ENCODE data around the gene GMEB2.
"Not testable (repeated sequence)": the region's sequence is repeated elsewhere in the genome, so short reads cannot be mapped to it uniquely, and the experiment has no call there.

GMEB2 gene

GRCh38 chr20:63612276-63612931 lies 14.5 kb downstream of the GMEB2 start:
- Mint-ChIP-seq H3K9me3 (no peaks in the 10 kb centered on the region), H3K36me3 (ENCODE audit: insufficient read depth) (peaks cover 14% of the 10 kb centered on the region), H3K4me3 (no peak overlapping the region), H3K27me3 (no peaks in the 10 kb centered on the region), H3K4me1 (peaks cover 6% of the 10 kb centered on the region), H3K27ac (ENCODE audit: low read depth) (no peak overlapping the region)
- DNase-seq (ENCODE audit: low spot score in 2 of 2) = no peak
- ATAC-seq (replicated peaks; ENCODE audit: extremely low read depth, poor library complexity, severe bottlenecking) = no peak

- DNase-seq (ENCODE audit: low spot score in 2 of 2) (no peak), ATAC-seq (replicated peaks; ENCODE audit: extremely low read depth, poor library complexity, severe bottlenecking) (no peak)
- Mint-ChIP-seq H3K27ac (ENCODE audit: low read depth) (no peak overlapping the region), H3K9me3 (no peaks in the 10 kb centered on the region), H3K4me1 (peaks cover 6% of the 10 kb centered on the region), H3K4me3 (no peak overlapping the region), H3K36me3 (ENCODE audit: insufficient read depth) (peaks cover 9% of the 10 kb centered on the region), H3K27me3 (no peaks in the 10 kb centered on the region)
Observed at GRCh38 chr20:63611646-63612045, 15.3 kb downstream of the GMEB2 start.

- Mint-ChIP-seq H3K9me3 (no peaks in the 10 kb centered on the region), H3K27me3 (no peaks in the 10 kb centered on the region), H3K4me1 (peaks cover 6% of the 10 kb centered on the region), H3K36me3 (ENCODE audit: insufficient read depth) (peaks cover 8% of the 10 kb centered on the region), H3K27ac (ENCODE audit: low read depth) (no peak overlapping the region), H3K4me3 (no peak overlapping the region)
- DNase-seq (ENCODE audit: low spot score in 2 of 2) = no peak
- ATAC-seq (replicated peaks; ENCODE audit: extremely low read depth, poor library complexity, severe bottlenecking) = no peak
Observed at GRCh38 chr20:63610581-63611435, 16.1 kb downstream of the GMEB2 start.

GRCh38 chr20:63606686-63607085 lies 20.2 kb downstream of the GMEB2 start:
- Mint-ChIP-seq H3K27me3 (no peaks in the 10 kb centered on the region), H3K9me3 (no peaks in the 10 kb centered on the region), H3K36me3 (ENCODE audit: insufficient read depth) (peaks cover 13% of the 10 kb centered on the region), H3K4me3 (no peak overlapping the region), H3K4me1 (no peaks in the 10 kb centered on the region), H3K27ac (ENCODE audit: low read depth) (peak overlapping the region; percentile 55)
- ATAC-seq (replicated peaks; ENCODE audit: extremely low read depth, poor library complexity, severe bottlenecking) (no peak), DNase-seq (ENCODE audit: low spot score in 2 of 2) (no peak)

GRCh38 chr20:63602321-63602720 lies 24.6 kb downstream of the GMEB2 start:
- Mint-ChIP-seq H3K27me3 (no peaks in the 10 kb centered on the region), H3K4me1 (peaks cover 10% of the 10 kb centered on the region), H3K27ac (ENCODE audit: low read depth) (peak overlapping the region; percentile 76), H3K4me3 (no peak overlapping the region), H3K36me3 (ENCODE audit: insufficient read depth) (peaks cover 29% of the 10 kb centered on the region), H3K9me3 (no peaks in the 10 kb centered on the region)
- ATAC-seq (replicated peaks; ENCODE audit: extremely low read depth, poor library complexity, severe bottlenecking) = no peak
- DNase-seq (ENCODE audit: low spot score in 2 of 2) = no peak

- peak in 1 of 2 donors; percentile 31 for DNase-seq (ENCODE audit: low spot score in 2 of 2)
- H3K27me3 Mint-ChIP-seq; ATAC-seq (replicated peaks; ENCODE audit: extremely low read depth, poor library complexity, severe bottlenecking); H3K27ac Mint-ChIP-seq (ENCODE audit: low read depth); H3K4me3 Mint-ChIP-seq; H3K9me3 Mint-ChIP-seq: not testable (repeated sequence)
- Mint-ChIP-seq H3K4me1 (peaks cover 10% of the 10 kb centered on the region), H3K36me3 (ENCODE audit: insufficient read depth) (peaks cover 30% of the 10 kb centered on the region)
Observed at GRCh38 chr20:63601679-63602078, 25.2 kb downstream of the GMEB2 start.

GRCh38 chr20:63599396-63600050 lies 27.4 kb downstream of the GMEB2 start:
- ATAC-seq (replicated peaks; ENCODE audit: extremely low read depth, poor library complexity, severe bottlenecking) (no peak), DNase-seq (ENCODE audit: low spot score in 2 of 2) (no peak)
- no peaks in the 10 kb centered on the region for H3K27me3 Mint-ChIP-seq
- H3K27ac Mint-ChIP-seq (ENCODE audit: low read depth) = peak overlapping the region; percentile 41
- no peak overlapping the region for H3K4me3 Mint-ChIP-seq
- peaks cover 39% of the 10 kb centered on the region for H3K36me3 Mint-ChIP-seq (ENCODE audit: insufficient read depth)
- H3K9me3 Mint-ChIP-seq = no peaks in the 10 kb centered on the region
- H3K4me1 Mint-ChIP-seq = peaks cover 10% of the 10 kb centered on the region

- H3K27ac Mint-ChIP-seq (ENCODE audit: low read depth) = peak overlapping the region; percentile 41
- H3K9me3 Mint-ChIP-seq = no peaks in the 10 kb centered on the region
- DNase-seq (ENCODE audit: low spot score in 2 of 2) (no peak), ATAC-seq (replicated peaks; ENCODE audit: extremely low read depth, poor library complexity, severe bottlenecking) (no peak)
- H3K36me3 Mint-ChIP-seq (ENCODE audit: insufficient read depth) = peaks cover 38% of the 10 kb centered on the region
- H3K27me3 Mint-ChIP-seq = no peaks in the 10 kb centered on the region
- no peak overlapping the region for H3K4me3 Mint-ChIP-seq
- H3K4me1 Mint-ChIP-seq = peaks cover 10% of the 10 kb centered on the region
Observed at GRCh38 chr20:63598479-63599395, 28.2 kb downstream of the GMEB2 start.

GRCh38 chr20:63597651-63598478 lies 29.0 kb downstream of the GMEB2 start:
- ATAC-seq (replicated peaks; ENCODE audit: extremely low read depth, poor library complexity, severe bottlenecking) = no peak
- Mint-ChIP-seq H3K36me3 (ENCODE audit: insufficient read depth) (peaks cover 31% of the 10 kb centered on the region), H3K9me3 (no peaks in the 10 kb centered on the region)

GRCh38 chr20:63596423-63596822 lies 30.5 kb downstream of the GMEB2 start:
- ATAC-seq (replicated peaks; ENCODE audit: extremely low read depth, poor library complexity, severe bottlenecking) = no peak
- peaks cover 34% of the 10 kb centered on the region for H3K36me3 Mint-ChIP-seq (ENCODE audit: insufficient read depth)
- H3K27me3 Mint-ChIP-seq = no peaks in the 10 kb centered on the region
- no peak for DNase-seq (ENCODE audit: low spot score in 2 of 2)
- no peak overlapping the region for H3K4me3 Mint-ChIP-seq
- no peaks in the 10 kb centered on the region for H3K9me3 Mint-ChIP-seq
- peaks cover 10% of the 10 kb centered on the region for H3K4me1 Mint-ChIP-seq
- H3K27ac Mint-ChIP-seq (ENCODE audit: low read depth) = no peak overlapping the region

More at GRCh38 chr20:63597651-63598478, 29.0 kb downstream of the GMEB2 start:
- no peak overlapping the region for H3K27ac Mint-ChIP-seq (ENCODE audit: low read depth)
- no peak overlapping the region for H3K4me3 Mint-ChIP-seq
- no peak for DNase-seq (ENCODE audit: low spot score in 2 of 2)
- H3K27me3 Mint-ChIP-seq = no peaks in the 10 kb centered on the region
- H3K4me1 Mint-ChIP-seq = peaks cover 10% of the 10 kb centered on the region

GRCh38 chr20:63595416-63596127 lies 31.3 kb downstream of the GMEB2 start:
- H3K27me3 Mint-ChIP-seq = no peaks in the 10 kb centered on the region
- peaks cover 36% of the 10 kb centered on the region for H3K36me3 Mint-ChIP-seq (ENCODE audit: insufficient read depth)
- ATAC-seq (replicated peaks; ENCODE audit: extremely low read depth, poor library complexity, severe bottlenecking) (no peak), DNase-seq (ENCODE audit: low spot score in 2 of 2) (no peak)
- no peaks in the 10 kb centered on the region for H3K9me3 Mint-ChIP-seq
- peaks cover 10% of the 10 kb centered on the region for H3K4me1 Mint-ChIP-seq
- no peak overlapping the region for H3K27ac Mint-ChIP-seq (ENCODE audit: low read depth)
- H3K4me3 Mint-ChIP-seq = no peak overlapping the region
